Measurements from ENCODE around the gene AUTS2.

- no peak for TF ChIP-seq GATA2 (IDR thresholded peaks at IDR 0.05; ENCODE audit: low read depth, low read length)
- TF ChIP-seq GATA3 (IDR thresholded peaks at IDR 0.05; ENCODE audit: low read depth, low read length), result no peak
These were observed 1037.9 kb downstream of the AUTS2 start for GRCh38 chr7:70636169-70636568.
